SK-N-SH (cell line): ENCODE measurements around the gene TEKT2. TPM values are rescaled to one million over a fixed set of nuclear protein-coding genes. Genes with fewer than 3 reads are reported as not detected.

ENCODE experiments used
- CTCF ChIA-PET: fragments of 300-600, 350-600 bp; formaldehyde crosslinking; extraction: SDS; loops from one replicate; lab custom pipeline; 2021; lab: Yijun Ruan, JAX
- POLR2A ChIA-PET: fragments of 350-600 bp; sonication (Branson Sonifier 250); formaldehyde crosslinking; extraction: SDS; loops from one replicate; lab custom pipeline; 2020; ENCODE audit warnings: antibody characterized with exemption, inconsistent platforms; lab: Yijun Ruan, JAX
- DNase-seq: peaks from one replicate; pipeline ENCODE4 v3.0.0; 2012
- H2AFZ ChIP-seq: fragments of 200-600 bp; sonication (generic); 2 replicates; pipeline ENCODE4 v1.8.1; 2016; ENCODE audit warnings: antibody characterized with exemption, mild to moderate bottlenecking, low read depth
- H3F3A ChIP-seq: fragments of 200-600 bp; sonication (generic); replicated peaks from 2 replicates; pipeline ENCODE3; 2016; ENCODE audit warnings: antibody characterized with exemption, mild to moderate bottlenecking; ENCODE audit not compliant: insufficient read depth
- H3K27ac ChIP-seq, 2 experiments: fragments of 200-500 bp in 1 of 2; fragments of 200-600 bp in 1 of 2; sonication (Bioruptor generic) in 1 of 2; sonication (generic), shearing (Covaris generic) in 1 of 2; 2 replicates each; pipeline versions ENCODE4 v1.5.1 to v1.6.1; 2014 to 2016; ENCODE audit warnings: low read depth in 2 of 2, inconsistent platforms in 1 of 2, low read length in 1 of 2, mild to moderate bottlenecking in 1 of 2, mixed read lengths in 1 of 2
- H3K27me3 ChIP-seq: fragments of 200-600 bp; sonication (generic), shearing (Covaris generic); 2 replicates; pipeline ENCODE4 v1.6.1; 2016; ENCODE audit warnings: mixed run types; ENCODE audit not compliant: insufficient read depth
- H3K36me3 ChIP-seq, 2 experiments: fragments of 200-500 bp in 1 of 2; fragments of 200-600 bp in 1 of 2; sonication (Bioruptor generic) in 1 of 2; sonication (generic) in 1 of 2; replicated peaks in 1 of 2; 2 replicates each; pipeline versions ENCODE3 to v1.5.1; 2014 to 2016; ENCODE audit warnings: low read length in 1 of 2, mild to moderate bottlenecking in 1 of 2; ENCODE audit not compliant: insufficient read depth in 2 of 2, control insufficient read depth in 1 of 2
- H3K4me1 ChIP-seq, 2 experiments: fragments of 200-500 bp in 1 of 2; fragments of 200-600 bp in 1 of 2; sonication (Bioruptor generic) in 1 of 2; sonication (generic), shearing (Covaris generic) in 1 of 2; 2 replicates each; pipeline versions ENCODE4 v1.5.1 to v1.6.1; 2014 to 2016; ENCODE audit warnings: low read depth in 1 of 2, low read length in 1 of 2, mixed run types in 1 of 2; ENCODE audit not compliant: insufficient read depth in 2 of 2, control insufficient read depth in 1 of 2
- H3K4me2 ChIP-seq: fragments of 200-600 bp; sonication (generic), shearing (Covaris generic); 2 replicates; pipeline ENCODE4 v1.6.1; 2017; ENCODE audit warnings: mixed run types
- H3K4me3 ChIP-seq, 2 experiments: fragments of 200-500 bp in 1 of 2; fragments of 200-600 bp in 1 of 2; sonication (Bioruptor generic) in 1 of 2; sonication (generic), shearing (Covaris generic) in 1 of 2; 2 replicates each; pipeline versions ENCODE4 v1.5.1 to v1.8.1; 2014 to 2016; ENCODE audit warnings: low read depth in 2 of 2, inconsistent platforms in 1 of 2, low read length in 1 of 2, mild to moderate bottlenecking in 1 of 2, mixed read lengths in 1 of 2, moderate library complexity in 1 of 2
- H3K79me2 ChIP-seq: fragments of 200-600 bp; sonication (generic); 2 replicates; pipeline ENCODE4 v1.8.1; 2017; ENCODE audit warnings: mild to moderate bottlenecking; ENCODE audit not compliant: insufficient read depth
- H3K9ac ChIP-seq: fragments of 200-600 bp; sonication (generic); 2 replicates; pipeline ENCODE4 v1.6.1; 2017; ENCODE audit warnings: mixed run types
- H3K9me2 ChIP-seq: fragments of 200-600 bp; sonication (generic); 2 replicates; pipeline ENCODE4 v1.6.1; 2017; ENCODE audit warnings: mixed run types
- H3K9me3 ChIP-seq: fragments of 200-600 bp; sonication (generic); 2 replicates; pipeline ENCODE4 v1.6.1; 2017; ENCODE audit warnings: mixed run types, mild to moderate bottlenecking, moderate library complexity
- H4K20me1 ChIP-seq: fragments of 200-600 bp; sonication (generic); 2 replicates; pipeline ENCODE4 v1.6.1; 2017; ENCODE audit warnings: mild to moderate bottlenecking, mixed run types; ENCODE audit not compliant: insufficient read depth
- CHD2 ChIP-seq: fragments of 150-350 bp; IDR thresholded peaks from 2 replicates; pipeline ENCODE4 v1.6.1; 2018; ENCODE audit warnings: low read length; ENCODE audit not compliant: partially characterized antibody
- ELF1 ChIP-seq: IDR thresholded peaks from 2 replicates; pipeline ENCODE4 v1.4.0; 2012
- EP300 ChIP-seq, 2 experiments: IDR thresholded peaks; 2 replicates each; pipeline versions ENCODE4 v1.4.0 to v1.6.1; 2012; ENCODE audit warnings: borderline replicate concordance in 1 of 2, low read depth in 1 of 2, low read length in 1 of 2
- EZH2phosphoT487 ChIP-seq: fragments of 200-600 bp; sonication (generic); IDR thresholded peaks from 2 replicates; pipeline ENCODE4 v1.6.1; 2017; ENCODE audit warnings: low read depth, mixed run types, mild to moderate bottlenecking, antibody characterized with exemption, moderate library complexity, borderline replicate concordance
- FOSL2 ChIP-seq: IDR thresholded peaks from 2 replicates; pipeline ENCODE4 v1.4.0; 2012; ENCODE audit warnings: low read depth, mild to moderate bottlenecking, moderate library complexity, borderline replicate concordance
- FOXJ3 ChIP-seq: sonication (generic); formaldehyde crosslinking; IDR thresholded peaks from 2 replicates; pipeline ENCODE4 v1.5.1; 2020; ENCODE audit warnings: mild to moderate bottlenecking, missing genetic modification reagents
- FOXM1 ChIP-seq: IDR thresholded peaks from 2 replicates; pipeline ENCODE4 v1.4.0; 2012; ENCODE audit warnings: low read depth, mild to moderate bottlenecking
- GABPA ChIP-seq: IDR thresholded peaks from 2 replicates; pipeline ENCODE4 v1.4.0; 2012; ENCODE audit warnings: low read depth, mild to moderate bottlenecking
- JUND ChIP-seq: IDR thresholded peaks from 2 replicates; pipeline ENCODE4 v1.4.0; 2012
- MEF2A ChIP-seq: IDR thresholded peaks from 2 replicates; pipeline ENCODE4 v1.4.0; 2012; ENCODE audit warnings: low read depth, borderline replicate concordance
- MXI1 ChIP-seq: IDR thresholded peaks from 2 replicates; pipeline ENCODE4 v1.6.1; 2012; ENCODE audit warnings: mild to moderate bottlenecking, low read depth, low read length, improper control_type of control experiment
- NFIC ChIP-seq: IDR thresholded peaks from 2 replicates; pipeline ENCODE4 v1.4.0; 2012; ENCODE audit warnings: borderline replicate concordance
- NRF1 ChIP-seq: IDR thresholded peaks from 2 replicates; pipeline ENCODE4 v1.6.1; 2012; ENCODE audit warnings: low read depth, mild to moderate bottlenecking, low read length
- POLR2AphosphoS5 ChIP-seq: IDR thresholded peaks from 2 replicates; pipeline ENCODE4 v1.6.1; 2012; ENCODE audit warnings: low read depth, low read length
- RAD21 ChIP-seq: IDR thresholded peaks from 2 replicates; pipeline ENCODE4 v1.6.1; 2012; ENCODE audit warnings: mild to moderate bottlenecking, low read length
- RCOR1 ChIP-seq: fragments of 150-350 bp; IDR thresholded peaks from 2 replicates; pipeline ENCODE4 v1.6.1; 2017; ENCODE audit warnings: antibody characterized with exemption, low read length
- RXRA ChIP-seq: IDR thresholded peaks from 2 replicates; pipeline ENCODE4 v1.4.0; 2012; ENCODE audit warnings: low read depth, mild to moderate bottlenecking, borderline replicate concordance
- SIN3A ChIP-seq: IDR thresholded peaks from 2 replicates; pipeline ENCODE4 v1.6.1; 2012; ENCODE audit warnings: low read depth, mild to moderate bottlenecking, low read length, moderate library complexity, borderline replicate concordance
- SMC3 ChIP-seq: IDR thresholded peaks from 2 replicates; pipeline ENCODE4 v1.6.1; 2012; ENCODE audit warnings: low read depth, low read length, improper control_type of control experiment
- TCF12 ChIP-seq: IDR thresholded peaks from 2 replicates; pipeline ENCODE4 v1.4.0; 2012
- TEAD4 ChIP-seq: IDR thresholded peaks from 2 replicates; pipeline ENCODE4 v1.4.0; 2012; ENCODE audit warnings: mild to moderate bottlenecking, borderline replicate concordance; ENCODE audit not compliant: insufficient read depth
- YY1 ChIP-seq: IDR thresholded peaks from 2 replicates; pipeline ENCODE4 v1.4.0; 2012; ENCODE audit warnings: low read depth, mild to moderate bottlenecking
- WGBS: methylation state at CpG from one replicate; pipeline ENCODE4 v1.1.6; 2017; ENCODE audit warnings: low lambda C conversion rate; 5-methylcytosine and 5-hydroxymethylcytosine counted together
- polyA plus RNA-seq, 3 experiments: library from polyadenylated mRNA; depleted of rRNA; stranded (reverse); fragments of >200 nt; gene quantifications; 2 replicates each; pipeline ENCODE4 v1.2.3, GENCODE V29; 2012
- TF ChIP-seq, protein P1 (sequence below): IDR thresholded peaks from 2 replicates; pipeline ENCODE4 v1.4.0; 2012; ENCODE audit warnings: low read depth, borderline replicate concordance
- TF ChIP-seq, protein P2 (sequence below): fragments of 150-350 bp; IDR thresholded peaks from 2 replicates; pipeline ENCODE4 v1.6.1; 2017; ENCODE audit warnings: antibody characterized with exemption, low read length, low read depth, borderline replicate concordance
- TF ChIP-seq, protein P3 (sequence below): fragments of 150-350 bp; IDR thresholded peaks from 2 replicates; pipeline ENCODE4 v1.6.1; 2016; ENCODE audit warnings: mild to moderate bottlenecking, low read depth, low read length
- TF ChIP-seq, protein P4 (sequence below): IDR thresholded peaks from 2 replicates; pipeline ENCODE4 v1.4.0; 2012; ENCODE audit warnings: low read depth
- TF ChIP-seq, protein P5 (sequence below): IDR thresholded peaks from 2 replicates; pipeline ENCODE4 v1.4.0; 2012; ENCODE audit warnings: low read depth, borderline replicate concordance

The TEKT2 gene
- polyA plus RNA-seq, 1 of the 3 experiments (the other 2 are of a cell fraction), result 1.2 TPM

DNA sequence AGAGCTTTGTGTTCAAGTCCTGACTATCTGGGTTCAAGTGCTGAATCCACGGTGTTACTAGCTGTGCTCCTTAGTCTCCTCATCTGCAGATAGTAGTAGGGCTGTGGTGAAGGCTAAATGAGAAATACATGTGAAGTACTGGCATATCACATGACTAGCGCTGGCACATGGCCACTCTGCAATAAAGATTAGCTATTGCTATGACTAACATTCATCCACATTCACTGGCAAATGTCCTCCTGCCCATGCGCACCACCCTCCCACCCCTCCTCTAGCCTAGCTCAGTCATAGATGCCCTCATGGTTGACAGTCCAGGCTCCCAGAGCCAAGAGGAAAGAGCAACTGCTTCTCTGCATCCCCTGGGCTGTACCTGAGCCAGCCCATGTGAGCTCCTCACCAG lies 49.6 kb downstream of the TEKT2 start:
- Histone ChIP-seq H3K4me3 (no peak overlapping the region), H3K27me3 (no peaks in the 10 kb centered on the region), H3K9me3 (no peaks in the 10 kb centered on the region), H2AFZ (peak overlapping the region; percentile 65), H3F3A (peaks cover 37% of the 10 kb centered on the region), H3K27ac (peak overlapping the region; percentile 45 to 89; a peak in 3 of 4 replicates), H3K79me2 (peaks cover 12% of the 10 kb centered on the region; the same call in 1 of the 2 replicates), H4K20me1 (no peaks in the 10 kb centered on the region), H3K36me3 (peaks cover 12 to 19% of the 10 kb centered on the region in 2 experiments), H3K9ac (no peak overlapping the region), H3K4me1 (peaks cover 14 to 43% of the 10 kb centered on the region in 2 experiments; a peak in 3 of 4 replicates), H3K9me2 (no peaks in the 10 kb centered on the region), H3K4me2 (peak overlapping the region; percentile 44; the same call in 1 of the 2 replicates)
- peak; percentile 44 for DNase-seq
- no peak for TF ChIP-seq FOXJ3 (CRISPR knock-in tag)
- no peak for TF ChIP-seq GABPA
- TF ChIP-seq YY1, result no peak
- no peak for TF ChIP-seq TEAD4
- no peak for TF ChIP-seq FOXM1
- no peak for TF ChIP-seq EZH2phosphoT487
- TF ChIP-seq POLR2AphosphoS5, result no peak
- no peak for TF ChIP-seq FOSL2
- no peak for TF ChIP-seq RCOR1
- TF ChIP-seq SMC3, result no peak
- no peak for TF ChIP-seq SIN3A
- TF ChIP-seq ELF1, result no peak
- TF ChIP-seq, protein P1, sequence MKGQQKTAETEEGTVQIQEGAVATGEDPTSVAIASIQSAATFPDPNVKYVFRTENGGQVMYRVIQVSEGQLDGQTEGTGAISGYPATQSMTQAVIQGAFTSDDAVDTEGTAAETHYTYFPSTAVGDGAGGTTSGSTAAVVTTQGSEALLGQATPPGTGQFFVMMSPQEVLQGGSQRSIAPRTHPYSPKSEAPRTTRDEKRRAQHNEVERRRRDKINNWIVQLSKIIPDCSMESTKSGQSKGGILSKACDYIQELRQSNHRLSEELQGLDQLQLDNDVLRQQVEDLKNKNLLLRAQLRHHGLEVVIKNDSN, result peak; percentile 87; the same call in 1 of the 2 replicates
- no peak for TF ChIP-seq EP300 (IDR thresholded peaks at IDR 0.05; ENCODE audit: borderline replicate concordance in 1 of 2, low read depth in 1 of 2, low read length in 1 of 2)
- TF ChIP-seq, protein P2, sequence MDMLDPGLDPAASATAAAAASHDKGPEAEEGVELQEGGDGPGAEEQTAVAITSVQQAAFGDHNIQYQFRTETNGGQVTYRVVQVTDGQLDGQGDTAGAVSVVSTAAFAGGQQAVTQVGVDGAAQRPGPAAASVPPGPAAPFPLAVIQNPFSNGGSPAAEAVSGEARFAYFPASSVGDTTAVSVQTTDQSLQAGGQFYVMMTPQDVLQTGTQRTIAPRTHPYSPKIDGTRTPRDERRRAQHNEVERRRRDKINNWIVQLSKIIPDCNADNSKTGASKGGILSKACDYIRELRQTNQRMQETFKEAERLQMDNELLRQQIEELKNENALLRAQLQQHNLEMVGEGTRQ, result no peak
- TF ChIP-seq TCF12, result no peak
- TF ChIP-seq RXRA, result no peak
- TF ChIP-seq, protein P3, sequence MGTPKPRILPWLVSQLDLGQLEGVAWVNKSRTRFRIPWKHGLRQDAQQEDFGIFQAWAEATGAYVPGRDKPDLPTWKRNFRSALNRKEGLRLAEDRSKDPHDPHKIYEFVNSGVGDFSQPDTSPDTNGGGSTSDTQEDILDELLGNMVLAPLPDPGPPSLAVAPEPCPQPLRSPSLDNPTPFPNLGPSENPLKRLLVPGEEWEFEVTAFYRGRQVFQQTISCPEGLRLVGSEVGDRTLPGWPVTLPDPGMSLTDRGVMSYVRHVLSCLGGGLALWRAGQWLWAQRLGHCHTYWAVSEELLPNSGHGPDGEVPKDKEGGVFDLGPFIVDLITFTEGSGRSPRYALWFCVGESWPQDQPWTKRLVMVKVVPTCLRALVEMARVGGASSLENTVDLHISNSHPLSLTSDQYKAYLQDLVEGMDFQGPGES, result no peak
- TF ChIP-seq, protein P4, sequence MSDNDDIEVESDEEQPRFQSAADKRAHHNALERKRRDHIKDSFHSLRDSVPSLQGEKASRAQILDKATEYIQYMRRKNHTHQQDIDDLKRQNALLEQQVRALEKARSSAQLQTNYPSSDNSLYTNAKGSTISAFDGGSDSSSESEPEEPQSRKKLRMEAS, result peak; percentile 80
- TF ChIP-seq JUND, result no peak
- TF ChIP-seq NFIC, result peak; percentile 55; the same call in 1 of the 2 replicates
- peak; percentile 78 for TF ChIP-seq NRF1
- TF ChIP-seq MXI1, result no peak
- TF ChIP-seq CHD2, result no peak
- TF ChIP-seq RAD21, result no peak
- no peak for TF ChIP-seq MEF2A
- TF ChIP-seq, protein P5, sequence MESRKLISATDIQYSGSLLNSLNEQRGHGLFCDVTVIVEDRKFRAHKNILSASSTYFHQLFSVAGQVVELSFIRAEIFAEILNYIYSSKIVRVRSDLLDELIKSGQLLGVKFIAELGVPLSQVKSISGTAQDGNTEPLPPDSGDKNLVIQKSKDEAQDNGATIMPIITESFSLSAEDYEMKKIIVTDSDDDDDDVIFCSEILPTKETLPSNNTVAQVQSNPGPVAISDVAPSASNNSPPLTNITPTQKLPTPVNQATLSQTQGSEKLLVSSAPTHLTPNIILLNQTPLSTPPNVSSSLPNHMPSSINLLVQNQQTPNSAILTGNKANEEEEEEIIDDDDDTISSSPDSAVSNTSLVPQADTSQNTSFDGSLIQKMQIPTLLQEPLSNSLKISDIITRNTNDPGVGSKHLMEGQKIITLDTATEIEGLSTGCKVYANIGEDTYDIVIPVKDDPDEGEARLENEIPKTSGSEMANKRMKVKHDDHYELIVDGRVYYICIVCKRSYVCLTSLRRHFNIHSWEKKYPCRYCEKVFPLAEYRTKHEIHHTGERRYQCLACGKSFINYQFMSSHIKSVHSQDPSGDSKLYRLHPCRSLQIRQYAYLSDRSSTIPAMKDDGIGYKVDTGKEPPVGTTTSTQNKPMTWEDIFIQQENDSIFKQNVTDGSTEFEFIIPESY, result no peak
- CTCF ChIA-PET, result interaction anchor here (0.9 to 17.9 kb wide), 17 partner anchors 9 to 301 kb away, joined by 3 to 700 read pairs (median 6); partner anchors contain the start of genes ADPRS, AGO1, TEKT2 and TRAPPC3
- 57% methylated on average over 3 of the region's 3 CpGs for WGBS
- POLR2A ChIA-PET, result interaction anchor here (0.7 to 1.4 kb wide), 4 partner anchors 16 to 22 kb away, joined by 3 to 4 read pairs (median 3); no protein-coding TSS in a partner anchor
